ENCODE results near the gene SMIM36. TPM values are rescaled to one million over a fixed set of nuclear protein-coding genes. Genes with fewer than 3 reads are reported as not detected.

The SMIM36 gene
- total RNA-seq, 1 experiment from 2014 or later: not detected

DNA sequence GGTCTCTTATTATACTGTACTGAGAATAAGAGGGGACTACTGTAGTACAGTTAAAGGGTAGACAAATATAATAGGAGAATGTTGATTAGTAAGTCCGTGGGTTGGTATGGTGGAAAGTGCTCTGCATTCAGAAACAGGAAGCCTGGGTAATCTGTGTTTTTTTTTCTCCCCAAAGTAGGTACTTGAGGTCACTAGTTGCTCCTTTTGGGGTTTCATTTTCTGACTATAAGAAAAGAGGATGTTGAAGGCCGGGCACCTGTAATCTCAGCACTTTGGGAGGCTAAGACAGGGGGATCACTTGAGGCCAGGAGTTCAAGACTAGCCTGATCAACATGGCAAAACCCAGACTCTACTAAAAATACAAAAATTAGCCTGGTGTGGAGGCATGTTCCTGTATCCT, 47.7 kb downstream of the SMIM36 start:
- no peak for ATAC-seq
- Mint-ChIP-seq H3K27ac (no peak overlapping the region), H3K4me1 (peaks cover 32% of the 10 kb centered on the region), H3K9me3 (peaks cover 11% of the 10 kb centered on the region), H3K4me3 (no peak overlapping the region), H3K36me3 (peaks cover 11% of the 10 kb centered on the region), H3K27me3 (ENCODE audit: low read depth) (peaks cover 1% of the 10 kb centered on the region; the same call in 1 of the 2 replicates)
- TF ChIP-seq CREM (CRISPR knock-in tag; IDR thresholded peaks at IDR 0.05): no peak
- TF ChIP-seq ZNF219 (CRISPR knock-in tag; IDR thresholded peaks at IDR 0.05; ENCODE audit: borderline replicate concordance): no peak
- TF ChIP-seq ZNF263 (CRISPR knock-in tag; IDR thresholded peaks at IDR 0.05; ENCODE audit: low read depth): no peak
- TF ChIP-seq, protein P1, sequence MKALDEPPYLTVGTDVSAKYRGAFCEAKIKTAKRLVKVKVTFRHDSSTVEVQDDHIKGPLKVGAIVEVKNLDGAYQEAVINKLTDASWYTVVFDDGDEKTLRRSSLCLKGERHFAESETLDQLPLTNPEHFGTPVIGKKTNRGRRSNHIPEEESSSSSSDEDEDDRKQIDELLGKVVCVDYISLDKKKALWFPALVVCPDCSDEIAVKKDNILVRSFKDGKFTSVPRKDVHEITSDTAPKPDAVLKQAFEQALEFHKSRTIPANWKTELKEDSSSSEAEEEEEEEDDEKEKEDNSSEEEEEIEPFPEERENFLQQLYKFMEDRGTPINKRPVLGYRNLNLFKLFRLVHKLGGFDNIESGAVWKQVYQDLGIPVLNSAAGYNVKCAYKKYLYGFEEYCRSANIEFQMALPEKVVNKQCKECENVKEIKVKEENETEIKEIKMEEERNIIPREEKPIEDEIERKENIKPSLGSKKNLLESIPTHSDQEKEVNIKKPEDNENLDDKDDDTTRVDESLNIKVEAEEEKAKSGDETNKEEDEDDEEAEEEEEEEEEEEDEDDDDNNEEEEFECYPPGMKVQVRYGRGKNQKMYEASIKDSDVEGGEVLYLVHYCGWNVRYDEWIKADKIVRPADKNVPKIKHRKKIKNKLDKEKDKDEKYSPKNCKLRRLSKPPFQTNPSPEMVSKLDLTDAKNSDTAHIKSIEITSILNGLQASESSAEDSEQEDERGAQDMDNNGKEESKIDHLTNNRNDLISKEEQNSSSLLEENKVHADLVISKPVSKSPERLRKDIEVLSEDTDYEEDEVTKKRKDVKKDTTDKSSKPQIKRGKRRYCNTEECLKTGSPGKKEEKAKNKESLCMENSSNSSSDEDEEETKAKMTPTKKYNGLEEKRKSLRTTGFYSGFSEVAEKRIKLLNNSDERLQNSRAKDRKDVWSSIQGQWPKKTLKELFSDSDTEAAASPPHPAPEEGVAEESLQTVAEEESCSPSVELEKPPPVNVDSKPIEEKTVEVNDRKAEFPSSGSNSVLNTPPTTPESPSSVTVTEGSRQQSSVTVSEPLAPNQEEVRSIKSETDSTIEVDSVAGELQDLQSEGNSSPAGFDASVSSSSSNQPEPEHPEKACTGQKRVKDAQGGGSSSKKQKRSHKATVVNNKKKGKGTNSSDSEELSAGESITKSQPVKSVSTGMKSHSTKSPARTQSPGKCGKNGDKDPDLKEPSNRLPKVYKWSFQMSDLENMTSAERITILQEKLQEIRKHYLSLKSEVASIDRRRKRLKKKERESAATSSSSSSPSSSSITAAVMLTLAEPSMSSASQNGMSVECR (CRISPR knock-in tag; IDR thresholded peaks at IDR 0.05; ENCODE audit: borderline replicate concordance): no peak
- no peak for TF ChIP-seq ZNF425 (CRISPR knock-in tag; conservative IDR thresholded peaks at IDR 0.05)
- TF ChIP-seq NR3C1 (CRISPR knock-in tag; conservative IDR thresholded peaks at IDR 0.05; ENCODE audit: low read depth): no peak
- no peak for TF ChIP-seq FOXP1 (CRISPR knock-in tag; IDR thresholded peaks at IDR 0.05; ENCODE audit: borderline replicate concordance)
- TF ChIP-seq ZNF121 (CRISPR knock-in tag; IDR thresholded peaks at IDR 0.05): no peak
- TF ChIP-seq CTCF (IDR thresholded peaks at IDR 0.05): no peak
- TF ChIP-seq ZNF416 (CRISPR knock-in tag; IDR thresholded peaks at IDR 0.05): no peak
- no peak for TF ChIP-seq ZBTB43 (CRISPR knock-in tag; IDR thresholded peaks at IDR 0.05)
- no peak for TF ChIP-seq GTF2I (CRISPR knock-in tag; conservative IDR thresholded peaks at IDR 0.05)
- TF ChIP-seq ATF1 (CRISPR knock-in tag; IDR thresholded peaks at IDR 0.05): no peak
- no peak for TF ChIP-seq JUN (CRISPR knock-in tag; IDR thresholded peaks at IDR 0.05)
- TF ChIP-seq IRF1 (CRISPR knock-in tag; IDR thresholded peaks at IDR 0.05): no peak
- CTCF ChIA-PET: no interaction called here
- POLR2A ChIA-PET: no interaction called here
- no peak for DNase-seq (ENCODE audit: low spot score)

- Mint-ChIP-seq H3K9me3 (peaks cover 2% of the 10 kb centered on the region), H3K27me3 (ENCODE audit: low read depth) (no peaks in the 10 kb centered on the region), H3K36me3 (peaks cover 2% of the 10 kb centered on the region), H3K27ac (no peak overlapping the region), H3K4me3 (no peak overlapping the region), H3K4me1 (peaks cover 36% of the 10 kb centered on the region)
- DNase-seq (ENCODE audit: low spot score) (no peak), ATAC-seq (no peak)
- CTCF ChIA-PET: no interaction called here
- POLR2A ChIA-PET: no interaction called here
- TF ChIP-seq HMGA2 (CRISPR knock-in tag; IDR thresholded peaks at IDR 0.05): no peak
- TF ChIP-seq, protein P2, sequence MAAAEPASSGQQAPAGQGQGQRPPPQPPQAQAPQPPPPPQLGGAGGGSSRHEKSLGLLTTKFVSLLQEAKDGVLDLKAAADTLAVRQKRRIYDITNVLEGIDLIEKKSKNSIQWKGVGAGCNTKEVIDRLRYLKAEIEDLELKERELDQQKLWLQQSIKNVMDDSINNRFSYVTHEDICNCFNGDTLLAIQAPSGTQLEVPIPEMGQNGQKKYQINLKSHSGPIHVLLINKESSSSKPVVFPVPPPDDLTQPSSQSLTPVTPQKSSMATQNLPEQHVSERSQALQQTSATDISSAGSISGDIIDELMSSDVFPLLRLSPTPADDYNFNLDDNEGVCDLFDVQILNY (CRISPR knock-in tag; IDR thresholded peaks at IDR 0.05): no peak
- no peak for TF ChIP-seq ZNF512 (CRISPR knock-in tag; IDR thresholded peaks at IDR 0.05; ENCODE audit: borderline replicate concordance)
- no peak for TF ChIP-seq CBFB (CRISPR knock-in tag; IDR thresholded peaks at IDR 0.05; ENCODE audit: low read depth)
- no peak for TF ChIP-seq GRHL2 (CRISPR knock-in tag; IDR thresholded peaks at IDR 0.05; ENCODE audit: insufficient replicate concordance, severe bottlenecking)
- TF ChIP-seq ZNF232 (CRISPR knock-in tag; IDR thresholded peaks at IDR 0.05): no peak
- TF ChIP-seq OVOL2 (CRISPR knock-in tag; IDR thresholded peaks at IDR 0.05; ENCODE audit: borderline replicate concordance): no peak
- no peak for TF ChIP-seq MLX (CRISPR knock-in tag; IDR thresholded peaks at IDR 0.05)
- no peak for TF ChIP-seq CREM (CRISPR knock-in tag; IDR thresholded peaks at IDR 0.05)
These were observed 48.5 kb downstream of the SMIM36 start for GRCh38 chr17:55462711-55463110.
